Cardiac fibroblast (primary cell): ENCODE results near the gene LETM1.

Experiments
- DNase-seq, 2 donors: peaks; one replicate each; pipeline versions ENCODE4 v3.0.0 to v3.0.0-alpha.2; 2010; ENCODE audit warnings: low read depth in 2 of 2
- H3K4me3 ChIP-seq, 2 donors: replicated peaks in 1 of 2; 1 replicate in 1 of 2; 2 replicates in 1 of 2; pipeline ENCODE4 v1.5.1; 2011; ENCODE audit warnings: low read depth in 2 of 2, low read length in 2 of 2, mild to moderate bottlenecking in 2 of 2, moderate library complexity in 1 of 2
- TF ChIP-seq, protein P1 (sequence below): IDR thresholded peaks from one replicate; pipeline ENCODE4 v1.5.1; 2011; ENCODE audit warnings: low read depth, mild to moderate bottlenecking, low read length, inconsistent platforms

LETM1 gene

DNA sequence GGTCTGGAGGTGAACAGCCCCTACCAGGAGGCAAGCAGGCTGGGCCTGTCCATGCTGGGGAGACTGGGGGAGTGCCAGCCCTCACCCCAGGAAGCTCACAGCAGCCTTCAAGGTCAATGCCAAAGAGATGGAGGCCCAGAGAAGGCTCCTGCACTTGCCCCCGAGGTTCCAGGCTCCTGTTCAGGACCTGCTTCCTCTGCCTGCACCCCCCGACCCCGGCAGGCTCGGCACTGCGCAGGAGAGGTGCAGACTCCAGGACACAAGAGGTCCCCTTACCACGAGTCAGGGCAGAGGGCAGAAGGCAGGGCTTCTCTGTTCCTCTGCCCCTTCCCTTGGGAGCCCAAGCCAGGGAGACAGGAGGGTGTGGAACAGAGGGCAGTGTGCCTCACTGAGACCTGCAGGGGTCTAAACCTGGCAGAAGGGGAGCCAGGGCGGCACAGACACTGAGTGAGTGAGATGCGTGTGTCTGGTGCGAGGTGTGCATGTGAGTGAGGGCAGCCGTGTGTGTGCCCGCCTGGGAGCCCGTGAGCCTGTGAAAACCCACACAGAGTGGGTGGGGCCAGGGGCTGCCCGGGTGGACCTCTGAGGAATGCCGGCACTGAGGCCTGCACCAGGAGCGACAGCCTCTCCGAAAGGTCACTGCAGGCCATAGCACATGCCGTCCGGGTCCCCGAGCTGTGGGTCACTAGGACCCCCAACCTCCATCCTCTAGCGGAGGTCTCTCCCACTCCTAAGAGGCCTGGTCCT, 93.5 kb downstream of the LETM1 start:
- DNase-seq: no peak
- TF ChIP-seq, protein P1, sequence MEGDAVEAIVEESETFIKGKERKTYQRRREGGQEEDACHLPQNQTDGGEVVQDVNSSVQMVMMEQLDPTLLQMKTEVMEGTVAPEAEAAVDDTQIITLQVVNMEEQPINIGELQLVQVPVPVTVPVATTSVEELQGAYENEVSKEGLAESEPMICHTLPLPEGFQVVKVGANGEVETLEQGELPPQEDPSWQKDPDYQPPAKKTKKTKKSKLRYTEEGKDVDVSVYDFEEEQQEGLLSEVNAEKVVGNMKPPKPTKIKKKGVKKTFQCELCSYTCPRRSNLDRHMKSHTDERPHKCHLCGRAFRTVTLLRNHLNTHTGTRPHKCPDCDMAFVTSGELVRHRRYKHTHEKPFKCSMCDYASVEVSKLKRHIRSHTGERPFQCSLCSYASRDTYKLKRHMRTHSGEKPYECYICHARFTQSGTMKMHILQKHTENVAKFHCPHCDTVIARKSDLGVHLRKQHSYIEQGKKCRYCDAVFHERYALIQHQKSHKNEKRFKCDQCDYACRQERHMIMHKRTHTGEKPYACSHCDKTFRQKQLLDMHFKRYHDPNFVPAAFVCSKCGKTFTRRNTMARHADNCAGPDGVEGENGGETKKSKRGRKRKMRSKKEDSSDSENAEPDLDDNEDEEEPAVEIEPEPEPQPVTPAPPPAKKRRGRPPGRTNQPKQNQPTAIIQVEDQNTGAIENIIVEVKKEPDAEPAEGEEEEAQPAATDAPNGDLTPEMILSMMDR: no peak
- no peak overlapping the region for H3K4me3 ChIP-seq
